ENCODE data around the gene TM9SF1.

Gene TM9SF1

DNA sequence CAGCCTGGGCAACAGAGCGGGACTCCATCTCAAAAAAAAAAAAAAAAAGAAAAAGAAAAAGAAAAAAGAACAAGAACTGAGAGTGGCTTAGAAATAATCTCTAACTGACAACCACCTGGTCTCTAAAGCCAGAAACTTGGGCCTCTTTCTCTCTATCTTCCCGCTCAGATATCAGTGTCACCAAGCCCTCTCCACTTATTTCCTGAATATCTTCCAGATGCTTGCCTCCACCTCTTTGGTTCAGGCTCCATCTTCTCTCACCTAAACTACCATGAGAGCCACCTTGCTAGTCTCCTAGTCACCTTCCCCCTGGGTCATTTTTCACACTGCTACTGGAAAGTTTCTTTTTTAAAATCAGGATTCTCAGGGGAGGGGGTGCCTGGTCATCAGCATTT, 1.8 kb upstream of the TM9SF1 start:
- DNase-seq (ENCODE audit: low spot score) = no peak

DNA sequence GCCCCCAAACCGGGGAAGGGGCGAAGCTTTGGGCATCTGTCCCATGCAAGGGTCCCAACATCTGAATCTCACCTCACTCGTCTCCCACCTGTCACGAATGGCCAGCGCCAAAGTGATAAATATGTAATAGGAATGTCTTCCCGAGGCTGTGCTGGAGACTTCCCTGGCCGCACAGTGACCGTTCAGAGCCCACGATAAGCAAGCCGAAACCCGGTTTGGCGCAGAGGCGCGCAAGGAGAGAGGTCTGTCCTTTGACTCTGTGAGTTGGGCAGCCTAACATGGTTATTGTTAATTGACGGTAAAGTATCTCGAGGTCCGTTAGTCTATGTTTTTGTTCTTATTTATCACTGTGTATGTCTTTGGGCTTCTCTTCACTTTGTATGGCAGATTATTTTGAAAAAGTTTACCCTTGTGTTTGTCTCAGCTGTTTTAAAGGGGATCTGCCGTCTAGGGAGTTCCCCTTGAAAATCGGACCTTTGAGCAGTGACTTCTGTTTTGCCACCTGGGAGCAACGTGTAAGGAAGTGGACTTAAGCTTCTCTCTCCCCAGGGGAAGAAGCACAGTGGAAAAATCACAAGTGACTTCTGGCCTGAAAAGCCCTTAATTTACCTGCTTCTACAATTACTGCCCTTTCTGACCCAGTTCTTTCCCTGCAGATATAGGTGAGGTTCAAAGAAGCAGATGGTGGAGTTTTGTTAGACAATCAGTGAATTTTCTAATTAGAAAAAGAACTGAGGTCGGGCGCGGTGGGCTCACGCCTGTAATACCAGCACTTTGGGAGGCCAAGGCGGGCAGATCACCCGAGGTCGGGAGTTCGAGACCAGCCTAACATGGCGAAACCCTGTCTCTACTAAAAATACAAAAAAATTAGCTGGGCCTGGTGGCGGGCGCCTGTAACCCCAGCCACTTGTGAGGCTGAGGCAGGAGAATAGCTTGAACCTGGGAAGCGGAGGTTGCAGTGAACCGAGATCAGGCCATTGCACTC, 1.1 kb upstream of the TM9SF1 start:
- DNase-seq (ENCODE audit: low spot score) = no peak

DNA sequence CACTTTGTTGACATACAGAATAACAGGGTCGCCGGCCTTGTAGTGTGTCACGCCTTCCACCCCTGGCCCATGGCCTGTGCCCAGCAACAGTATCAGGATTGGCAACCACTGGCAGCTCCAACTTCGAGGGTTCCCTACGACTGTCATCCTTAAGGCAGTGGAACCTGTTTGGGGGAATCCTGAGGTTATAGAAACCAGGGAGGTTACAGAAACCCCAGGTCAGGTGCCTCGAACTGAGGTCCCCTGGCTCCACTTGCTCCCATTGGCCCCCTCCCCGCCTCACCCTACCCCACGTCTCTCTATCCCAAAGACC, 412 bp downstream of the TM9SF1 start:
- DNase-seq (ENCODE audit: low spot score) = no peak

DNA sequence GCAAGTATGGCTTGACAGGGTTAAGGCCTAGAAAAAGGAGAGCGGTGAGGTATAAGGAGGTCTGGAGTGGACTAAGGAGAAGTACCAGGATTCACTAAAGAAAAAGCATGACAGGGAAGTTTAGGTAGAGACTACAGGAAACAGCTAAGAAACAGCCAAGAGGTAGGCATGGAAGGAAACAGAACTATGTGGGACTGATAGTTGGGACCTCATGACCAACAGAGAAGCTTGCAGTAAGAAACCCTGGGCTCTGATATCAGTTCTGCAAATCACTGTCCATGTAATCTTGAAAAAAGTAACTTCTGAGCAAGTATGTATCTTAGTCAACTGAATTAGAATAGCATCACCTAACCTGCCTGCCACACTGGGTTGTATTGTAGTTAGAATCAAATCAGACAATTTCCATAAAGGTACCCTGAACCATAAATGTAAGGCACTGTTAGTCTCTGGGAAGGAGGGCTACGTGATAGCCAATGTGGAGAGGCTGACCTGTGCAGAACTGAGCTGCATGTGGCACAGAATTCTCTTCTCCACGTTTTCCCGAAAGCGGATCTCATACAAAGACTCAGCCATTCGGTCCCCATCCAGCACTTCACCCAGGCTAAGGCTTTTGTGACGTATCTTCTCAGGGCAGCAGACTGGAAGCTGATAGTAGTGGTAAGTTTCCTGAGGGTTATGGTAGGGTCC, 912 bp downstream of the TM9SF1 start:
- DNase-seq (ENCODE audit: low spot score) = no peak

DNA sequence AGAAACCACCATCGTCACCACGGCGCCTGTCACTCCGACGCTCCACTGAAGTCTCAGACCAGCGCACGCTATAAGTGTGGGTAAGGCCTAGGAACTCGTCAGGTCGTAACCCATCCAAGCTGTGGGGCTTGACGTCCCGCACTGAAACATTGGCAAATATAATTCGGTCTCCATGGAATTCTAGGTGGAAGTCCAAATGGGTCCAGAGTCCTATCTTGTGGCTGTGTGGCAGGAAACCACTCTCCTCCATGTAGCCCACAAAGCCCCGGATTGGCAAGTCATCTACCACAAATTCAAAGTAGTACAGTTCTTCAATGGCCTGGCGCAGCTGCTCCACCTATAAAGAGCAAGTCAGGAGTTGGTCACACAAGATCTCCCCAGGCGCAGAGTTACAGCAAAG, 2.3 kb downstream of the TM9SF1 start:
- DNase-seq (ENCODE audit: low spot score) = no peak

DNA sequence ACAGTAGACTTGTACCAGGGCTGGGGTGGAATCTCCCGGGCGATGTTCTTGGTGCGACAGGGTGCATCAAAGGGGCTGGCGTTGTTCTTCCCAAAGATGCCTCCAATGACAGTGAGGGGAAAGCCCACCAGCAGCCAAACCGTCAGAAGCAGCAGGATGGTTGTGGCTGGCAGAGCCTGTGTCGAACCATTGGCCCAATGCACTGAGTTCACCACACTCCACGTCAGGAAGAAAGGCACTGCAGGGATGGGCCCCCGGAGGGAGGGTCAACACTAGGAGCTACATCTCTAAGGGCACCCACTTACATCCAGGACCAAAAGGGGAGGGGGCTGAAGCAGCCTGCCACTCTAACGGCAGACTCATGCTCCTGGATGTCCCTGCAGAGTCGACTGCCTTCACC, 4.8 kb downstream of the TM9SF1 start:
- DNase-seq (ENCODE audit: low spot score) = no peak

DNA sequence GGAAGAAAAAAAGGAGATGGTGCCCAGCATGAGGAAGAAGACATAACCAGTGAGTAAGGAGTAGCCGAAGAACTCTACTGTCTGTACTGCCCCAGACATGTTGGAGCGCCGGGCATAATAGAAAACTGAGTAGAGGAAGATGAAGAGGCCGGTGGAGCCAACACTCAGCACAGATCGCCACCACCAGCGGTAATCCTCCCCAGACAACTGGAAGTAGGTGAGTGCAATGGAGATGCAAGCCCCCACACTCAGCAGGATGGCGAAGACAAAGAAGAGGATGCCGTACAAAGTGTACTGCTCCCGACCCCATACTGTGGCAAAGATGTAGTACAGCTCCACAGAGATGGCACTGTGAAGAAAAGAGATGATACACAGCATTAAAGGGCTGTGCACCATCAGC, 5.8 kb downstream of the TM9SF1 start:
- DNase-seq (ENCODE audit: low spot score) = no peak

DNA sequence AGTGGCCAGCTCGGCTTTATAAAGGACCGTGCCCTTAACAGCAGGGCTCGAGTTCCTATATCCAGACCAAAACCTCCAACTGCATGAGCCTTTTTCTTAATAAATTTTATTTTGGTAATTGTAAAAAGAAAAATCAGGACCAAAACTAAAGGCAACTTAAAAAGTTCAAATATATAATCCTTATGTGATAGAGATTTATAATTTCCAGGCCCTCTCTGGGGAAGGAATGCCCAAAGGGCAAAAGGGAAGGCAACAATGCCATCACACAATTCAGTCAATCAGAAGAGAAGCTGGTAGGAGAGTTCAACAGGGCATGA, 6.2 kb downstream of the TM9SF1 start:
- DNase-seq (ENCODE audit: low spot score) = no peak

DNA sequence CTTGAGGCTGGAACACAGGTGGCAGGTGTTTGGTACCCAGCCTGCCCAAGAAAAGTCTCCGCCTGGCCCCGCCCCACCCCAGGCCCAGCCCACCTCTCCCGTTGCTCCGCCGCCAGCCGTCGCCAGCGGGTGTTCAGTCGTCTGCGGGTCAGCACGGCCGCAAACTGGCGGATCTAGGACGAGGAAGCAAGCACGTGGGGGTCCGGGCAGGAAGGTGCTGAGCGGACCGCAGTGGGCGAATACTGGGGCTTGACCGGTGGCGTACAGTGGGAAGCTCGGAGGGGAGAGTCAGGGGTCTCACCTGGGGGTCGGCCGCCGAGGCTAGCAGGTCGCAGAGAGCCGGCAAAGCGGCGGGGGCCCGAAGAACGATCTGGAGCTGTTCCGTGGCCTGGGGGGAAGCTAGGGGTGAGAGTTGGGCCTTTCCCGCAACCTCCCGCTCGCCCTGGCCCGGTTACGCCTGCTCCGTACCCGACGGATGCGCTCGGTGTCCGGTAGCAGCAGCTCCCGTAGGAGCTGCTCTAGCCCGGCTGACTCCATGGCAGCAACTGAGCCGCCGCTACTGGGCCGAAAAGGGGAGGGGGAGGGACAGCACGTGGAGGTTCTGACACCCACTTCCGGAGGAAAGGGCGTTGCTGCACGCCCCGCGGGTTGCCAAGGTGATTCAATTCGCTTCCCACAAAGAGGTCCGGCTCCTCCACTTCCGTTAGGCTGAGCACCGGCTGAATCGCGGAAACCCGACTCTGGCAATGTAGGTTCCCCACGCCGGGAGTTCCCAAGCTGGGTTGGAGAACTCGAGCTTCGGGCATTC, 6.8 kb downstream of the TM9SF1 start, which contains the start of gene IPO4:
Gene IPO4, minus strand, starts transcription at position 566 of the 808 bp plus-strand sequence. Its CDS starts 29 bp downstream, at position 537.
- peak; percentile 98 for DNase-seq (ENCODE audit: low spot score)

DNA sequence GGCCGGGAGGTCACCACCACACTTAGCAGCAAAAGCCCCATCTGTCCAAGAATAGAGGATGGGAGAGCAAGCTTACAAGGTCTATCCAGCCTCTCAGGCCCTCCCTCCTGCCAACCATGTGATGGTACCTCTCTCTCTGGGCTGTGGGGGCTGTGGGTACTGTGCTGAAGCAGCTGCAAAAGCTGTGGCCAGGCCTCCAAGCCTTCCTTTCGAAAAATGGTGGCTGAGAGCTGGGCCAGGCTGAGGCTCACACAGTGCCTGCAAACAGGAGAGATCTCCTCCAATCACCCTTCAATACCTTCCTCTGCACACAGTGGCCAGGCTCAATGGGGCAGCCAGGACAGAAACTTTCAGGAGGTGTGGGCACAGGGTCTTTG, 7.7 kb downstream of the TM9SF1 start:
- no peak for DNase-seq (ENCODE audit: low spot score)

DNA sequence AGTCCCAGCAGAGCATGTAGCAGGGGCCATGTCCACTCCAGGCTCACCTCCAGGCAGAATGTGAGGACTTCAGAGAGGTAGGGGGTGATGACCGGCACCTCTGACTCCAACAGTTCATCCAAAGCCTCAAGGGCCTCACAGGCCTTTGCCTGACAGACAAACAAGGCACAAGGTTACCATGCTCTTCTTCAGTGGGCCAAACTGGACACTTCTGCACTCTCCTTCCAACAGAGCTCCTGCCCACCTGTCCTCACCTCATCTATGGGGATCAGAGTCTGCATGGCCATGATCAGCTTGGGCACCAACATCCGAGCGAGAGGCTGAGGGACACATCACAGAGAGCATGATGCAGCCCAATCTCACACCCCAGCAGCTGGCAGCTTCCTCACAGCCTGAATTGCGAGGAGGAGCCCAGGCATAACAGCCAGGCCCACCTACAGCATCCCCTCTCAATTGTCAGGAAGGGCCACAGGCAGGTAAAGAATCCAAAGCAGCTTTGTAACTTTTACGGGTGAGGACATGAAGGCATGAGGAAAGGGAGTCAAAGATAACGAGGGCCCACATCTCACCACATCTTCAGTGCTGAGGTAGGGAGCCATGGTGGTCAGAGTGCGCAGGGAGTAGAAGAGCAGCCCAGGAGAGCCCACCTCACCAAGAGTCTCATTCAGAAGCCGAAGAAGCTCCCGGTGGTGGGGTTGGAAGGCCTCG, 8.3 kb downstream of the TM9SF1 start:
- DNase-seq (ENCODE audit: low spot score) = no peak

DNA sequence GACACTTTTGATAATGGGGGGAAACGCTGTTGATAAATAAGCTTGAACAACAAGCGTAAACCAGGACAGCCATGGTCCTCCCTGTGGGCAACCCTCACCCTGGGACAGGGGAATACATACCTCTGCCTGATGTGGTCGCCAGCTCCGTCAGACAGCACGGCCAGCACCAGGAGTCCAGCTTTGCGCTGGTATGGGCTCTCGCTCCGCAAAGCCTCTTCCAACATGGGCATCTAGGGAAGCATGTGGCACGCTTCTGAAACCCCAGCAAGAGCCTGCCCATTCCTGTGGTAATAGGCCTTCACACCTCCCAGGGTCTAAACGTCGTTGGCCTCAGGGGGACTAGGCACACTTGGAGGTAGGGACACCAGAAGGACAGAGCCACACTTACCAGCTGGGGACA, 9.5 kb downstream of the TM9SF1 start:
- no peak for DNase-seq (ENCODE audit: low spot score)

DNA sequence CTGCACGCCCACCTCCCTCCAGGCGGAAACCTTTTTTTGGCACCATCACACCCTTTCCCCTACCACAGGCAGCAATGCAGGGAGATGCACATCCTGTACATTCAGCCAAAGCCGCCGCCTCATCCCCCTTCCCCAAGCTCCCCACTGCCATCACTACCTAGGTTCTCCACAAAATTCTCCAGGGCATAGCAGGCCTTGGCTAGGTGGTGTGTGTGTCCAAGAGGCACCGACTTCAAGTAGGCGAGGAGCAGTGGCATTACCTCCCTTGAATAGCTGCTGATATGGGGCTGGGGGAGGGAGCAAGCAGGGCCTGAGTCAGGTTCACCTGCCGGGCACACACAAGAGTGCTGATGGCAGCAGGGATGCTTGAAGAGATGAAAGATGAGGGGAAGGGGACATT, 10.2 kb downstream of the TM9SF1 start:
- DNase-seq (ENCODE audit: low spot score) = no peak

DNA sequence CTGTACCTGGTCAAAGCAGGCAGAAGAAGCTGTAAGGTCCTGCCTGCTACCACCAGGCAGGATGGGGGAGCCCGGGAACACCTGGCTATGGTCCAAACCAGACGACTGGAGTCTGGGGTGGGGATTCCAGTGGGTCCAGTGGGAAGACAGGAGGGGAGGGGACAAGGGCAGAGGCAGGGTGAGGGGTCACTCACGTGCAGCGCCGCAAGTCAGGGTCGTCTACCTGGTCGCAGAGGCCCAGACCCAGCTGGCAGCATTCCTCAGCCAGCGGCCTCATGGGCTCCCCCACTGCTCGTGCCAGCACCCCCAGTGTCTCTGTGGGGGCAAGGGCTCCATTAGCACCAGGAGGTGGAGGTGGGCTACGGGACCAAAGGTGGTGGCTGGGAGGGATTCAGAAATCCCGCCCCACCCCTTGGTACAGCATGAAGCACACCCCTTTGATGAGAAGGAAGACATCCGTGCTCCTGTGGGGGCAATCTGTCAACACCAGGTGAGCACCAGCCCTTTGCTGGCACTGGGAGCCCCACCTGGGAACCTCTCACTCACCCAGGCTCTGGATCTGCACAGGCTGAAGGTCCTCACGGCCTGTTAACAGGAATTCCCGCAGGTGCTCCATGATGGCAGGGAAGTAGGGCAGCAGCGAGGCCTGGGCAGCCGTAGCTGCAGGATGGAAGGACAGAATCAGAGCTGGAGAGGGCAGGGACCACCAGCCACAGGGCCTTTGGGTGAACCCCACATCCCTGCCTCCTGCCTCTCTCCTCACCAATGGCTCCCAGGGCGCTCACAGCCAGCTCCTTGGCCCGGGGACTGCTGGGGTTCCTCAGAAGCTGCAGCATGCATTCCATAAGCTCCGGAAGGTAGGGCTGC, 10.9 kb downstream of the TM9SF1 start:
- DNase-seq (ENCODE audit: low spot score) = no peak

DNA sequence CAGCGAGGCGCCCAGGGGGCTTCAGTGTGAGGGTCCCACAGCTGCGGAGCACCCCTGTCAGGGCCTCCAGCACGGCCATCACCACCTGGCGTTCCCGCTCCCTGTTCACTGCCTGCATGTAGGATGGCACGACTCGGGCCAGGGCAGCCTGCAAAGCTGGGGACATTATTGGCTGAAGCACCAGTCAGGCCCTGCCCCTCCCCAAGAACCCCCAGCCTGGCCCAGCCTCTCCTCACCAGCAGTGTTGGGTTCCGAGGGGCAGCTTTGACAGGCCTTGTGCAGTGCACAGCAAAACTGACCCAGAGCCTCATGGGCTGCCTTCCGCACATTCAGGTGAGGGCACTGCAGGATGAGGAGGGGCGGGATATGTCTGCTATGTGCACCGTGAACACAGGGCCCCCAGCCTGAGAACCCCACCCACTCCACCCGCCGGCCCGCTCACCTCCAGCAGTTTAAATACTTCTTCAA, 12.2 kb downstream of the TM9SF1 start:
- DNase-seq (ENCODE audit: low spot score) = no peak

DNA sequence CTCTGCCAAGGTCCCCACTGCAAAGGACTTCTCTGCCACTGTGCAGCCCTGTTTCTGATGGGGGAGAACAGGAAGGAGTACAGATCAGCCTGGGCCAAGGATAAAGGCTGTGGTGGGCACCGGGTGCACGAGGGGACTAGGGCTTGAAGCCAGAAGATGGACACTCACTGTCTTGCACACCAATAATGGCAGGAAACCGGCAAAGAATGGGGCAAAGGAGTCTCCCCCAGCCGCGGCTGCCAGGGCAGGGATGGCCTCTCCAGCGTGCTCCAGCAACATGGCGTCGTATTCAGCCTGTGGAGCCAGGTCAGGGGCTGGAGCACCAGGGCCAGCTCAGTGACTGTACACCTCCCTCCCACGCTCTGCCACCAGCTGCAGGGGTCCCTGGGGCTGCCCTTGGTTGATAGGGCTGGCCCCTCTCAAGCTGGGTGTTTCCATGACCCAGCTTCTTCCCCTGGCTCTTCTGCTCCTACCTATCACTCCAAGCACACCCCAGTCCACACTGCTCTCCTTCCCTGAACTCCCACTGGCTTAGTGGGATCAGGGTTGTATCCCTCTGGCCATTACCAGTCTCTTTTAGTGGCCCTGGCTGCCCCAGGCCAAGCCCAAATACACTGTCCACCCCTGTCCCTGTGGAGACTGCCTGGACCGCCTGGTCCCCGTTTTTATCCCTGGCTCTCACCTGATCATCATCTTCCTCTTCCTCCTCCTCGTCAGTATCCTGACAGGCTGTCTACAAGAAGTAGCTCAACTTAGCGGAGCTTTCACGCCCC, 12.9 kb downstream of the TM9SF1 start:
- DNase-seq (ENCODE audit: low spot score) = no peak

DNA sequence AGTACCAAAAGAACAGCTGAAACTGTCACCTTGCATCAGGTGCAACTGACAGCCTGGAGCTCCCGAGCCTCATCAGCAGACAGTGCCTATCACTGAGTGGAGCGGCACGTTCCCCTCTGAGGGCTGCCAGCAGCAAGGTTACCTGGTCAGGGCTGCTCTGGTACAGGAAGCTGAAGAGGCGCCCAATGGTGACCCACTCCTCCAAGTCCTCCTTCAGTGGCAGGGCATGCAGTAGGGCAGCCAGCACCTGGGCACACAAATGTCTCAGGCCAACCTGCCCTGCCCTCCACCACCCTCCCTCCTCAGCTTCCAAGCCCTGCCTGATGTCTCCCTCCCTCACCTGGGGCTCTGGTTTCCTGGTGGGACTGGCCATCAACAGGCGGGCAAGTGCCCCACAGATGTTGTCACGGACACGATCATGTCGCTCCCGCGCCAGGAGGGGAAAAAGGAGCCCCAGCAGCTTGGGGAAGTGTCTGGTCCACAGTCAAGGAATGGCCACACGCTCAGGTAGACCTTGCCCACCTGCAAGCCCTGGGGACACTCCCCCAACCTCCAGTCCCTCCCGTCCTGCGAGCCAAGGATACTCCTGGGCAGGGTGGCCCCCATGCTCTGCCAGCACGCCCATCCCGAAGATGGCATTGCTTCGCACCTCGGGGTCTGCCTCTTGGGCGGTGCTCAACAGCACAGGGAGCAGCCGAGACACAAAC, 13.7 kb downstream of the TM9SF1 start:
- DNase-seq (ENCODE audit: low spot score) = no peak

DNA sequence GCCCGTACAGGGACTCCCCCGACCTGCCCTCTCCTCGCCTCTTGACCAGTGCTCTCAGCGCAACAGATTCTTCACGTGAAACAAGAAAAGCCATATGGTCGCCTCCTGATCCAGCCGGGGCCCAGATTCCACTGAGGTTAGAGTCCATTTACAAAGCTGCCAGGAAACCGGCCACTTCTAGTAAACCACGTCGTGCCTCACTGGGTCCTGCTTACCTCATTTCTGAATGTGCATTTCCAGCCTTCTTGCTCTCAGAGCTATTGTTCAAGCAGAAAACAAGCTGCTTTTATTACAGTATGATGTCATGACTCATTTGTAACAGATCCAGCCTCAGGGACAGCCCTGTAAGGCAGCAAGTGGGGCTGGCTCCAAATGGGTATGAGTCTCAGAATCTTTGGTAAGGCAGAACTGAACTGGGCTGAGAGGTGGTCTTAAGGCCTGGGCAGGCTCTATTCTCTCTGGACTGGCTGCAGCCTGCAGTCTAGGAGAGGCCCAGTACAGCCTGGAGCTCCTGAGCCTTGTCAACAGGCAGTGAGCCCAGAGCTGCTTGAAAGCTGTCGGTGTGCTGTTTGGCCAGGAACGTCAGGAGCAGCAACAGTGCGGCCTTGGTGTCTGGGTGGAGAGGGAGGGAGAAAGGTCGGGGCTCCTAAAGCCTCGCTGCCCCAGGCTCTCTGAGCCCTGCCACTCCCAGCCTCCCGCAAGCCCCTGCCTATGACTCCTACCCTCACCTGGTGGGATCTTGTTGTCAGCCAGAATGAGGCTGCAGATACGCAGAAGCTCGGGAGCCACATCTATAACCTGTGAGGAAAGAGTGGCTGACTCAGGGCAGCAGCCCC, 15.1 kb downstream of the TM9SF1 start:
- DNase-seq (ENCODE audit: low spot score) = no peak

Measured in HuH-7.5 (cell line).